Measurements from ENCODE around the gene MOGAT2.
"Not testable (repeated sequence)": the region's sequence is repeated elsewhere in the genome, so short reads cannot be mapped to it uniquely, and the experiment has no call there.

Gene MOGAT2

DNA sequence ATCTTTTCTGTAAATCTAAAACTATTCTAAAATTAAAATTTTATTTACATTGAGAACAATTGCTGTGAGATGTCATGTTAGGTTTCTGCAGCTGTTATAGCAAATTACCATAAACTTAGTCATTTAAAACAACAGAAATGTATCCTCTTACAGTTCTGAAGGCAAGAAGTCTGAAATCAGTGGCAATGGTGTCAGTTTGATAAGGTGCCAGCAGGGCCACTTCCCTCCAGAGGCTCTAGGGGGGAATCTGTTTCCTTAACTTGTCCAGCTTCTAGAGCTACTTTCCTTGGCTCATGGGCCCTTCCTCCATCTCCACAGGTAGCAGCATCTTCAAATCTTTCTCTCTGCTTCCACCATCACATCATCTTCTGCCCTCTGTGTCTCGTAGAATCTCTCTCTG is 23.0 kb downstream of the MOGAT2 start:
- in situ Hi-C loops (cut with HindIII; ENCODE audit: low sequenced_read_pairs): no loop called here
- TF ChIP-seq, protein P1, sequence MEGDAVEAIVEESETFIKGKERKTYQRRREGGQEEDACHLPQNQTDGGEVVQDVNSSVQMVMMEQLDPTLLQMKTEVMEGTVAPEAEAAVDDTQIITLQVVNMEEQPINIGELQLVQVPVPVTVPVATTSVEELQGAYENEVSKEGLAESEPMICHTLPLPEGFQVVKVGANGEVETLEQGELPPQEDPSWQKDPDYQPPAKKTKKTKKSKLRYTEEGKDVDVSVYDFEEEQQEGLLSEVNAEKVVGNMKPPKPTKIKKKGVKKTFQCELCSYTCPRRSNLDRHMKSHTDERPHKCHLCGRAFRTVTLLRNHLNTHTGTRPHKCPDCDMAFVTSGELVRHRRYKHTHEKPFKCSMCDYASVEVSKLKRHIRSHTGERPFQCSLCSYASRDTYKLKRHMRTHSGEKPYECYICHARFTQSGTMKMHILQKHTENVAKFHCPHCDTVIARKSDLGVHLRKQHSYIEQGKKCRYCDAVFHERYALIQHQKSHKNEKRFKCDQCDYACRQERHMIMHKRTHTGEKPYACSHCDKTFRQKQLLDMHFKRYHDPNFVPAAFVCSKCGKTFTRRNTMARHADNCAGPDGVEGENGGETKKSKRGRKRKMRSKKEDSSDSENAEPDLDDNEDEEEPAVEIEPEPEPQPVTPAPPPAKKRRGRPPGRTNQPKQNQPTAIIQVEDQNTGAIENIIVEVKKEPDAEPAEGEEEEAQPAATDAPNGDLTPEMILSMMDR (IDR thresholded peaks at IDR 0.05; ENCODE audit: low read depth, low read length, missing control alignments): no peak
- no peak for DNase-seq (ENCODE audit: low read depth)
- no peak overlapping the region for H3K4me3 ChIP-seq (ENCODE audit: low read depth, low read length)

DNA sequence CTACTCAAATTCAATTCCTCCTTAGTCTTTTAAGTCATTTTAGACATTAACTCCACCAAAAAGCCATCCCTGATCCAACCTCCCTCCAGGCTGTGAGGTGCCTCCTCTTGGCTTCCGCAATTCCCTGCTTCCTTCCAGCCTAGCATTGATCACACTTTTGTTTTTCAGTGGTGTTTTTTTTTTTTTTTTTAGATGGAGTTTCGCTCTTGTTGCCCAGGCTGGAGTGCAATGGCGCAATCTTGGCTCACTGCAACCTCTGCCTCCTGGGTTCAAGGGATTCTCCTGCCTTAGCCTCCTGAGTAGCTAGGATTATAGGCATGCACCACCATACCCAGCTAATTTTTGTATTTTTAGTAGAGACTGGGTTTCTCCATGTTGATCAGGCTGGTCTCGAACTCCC is 25.5 kb downstream of the MOGAT2 start:
- in situ Hi-C loops (cut with HindIII; ENCODE audit: low sequenced_read_pairs); H3K4me3 ChIP-seq (ENCODE audit: low read depth, low read length); DNase-seq (ENCODE audit: low read depth): not testable (repeated sequence)

DNA sequence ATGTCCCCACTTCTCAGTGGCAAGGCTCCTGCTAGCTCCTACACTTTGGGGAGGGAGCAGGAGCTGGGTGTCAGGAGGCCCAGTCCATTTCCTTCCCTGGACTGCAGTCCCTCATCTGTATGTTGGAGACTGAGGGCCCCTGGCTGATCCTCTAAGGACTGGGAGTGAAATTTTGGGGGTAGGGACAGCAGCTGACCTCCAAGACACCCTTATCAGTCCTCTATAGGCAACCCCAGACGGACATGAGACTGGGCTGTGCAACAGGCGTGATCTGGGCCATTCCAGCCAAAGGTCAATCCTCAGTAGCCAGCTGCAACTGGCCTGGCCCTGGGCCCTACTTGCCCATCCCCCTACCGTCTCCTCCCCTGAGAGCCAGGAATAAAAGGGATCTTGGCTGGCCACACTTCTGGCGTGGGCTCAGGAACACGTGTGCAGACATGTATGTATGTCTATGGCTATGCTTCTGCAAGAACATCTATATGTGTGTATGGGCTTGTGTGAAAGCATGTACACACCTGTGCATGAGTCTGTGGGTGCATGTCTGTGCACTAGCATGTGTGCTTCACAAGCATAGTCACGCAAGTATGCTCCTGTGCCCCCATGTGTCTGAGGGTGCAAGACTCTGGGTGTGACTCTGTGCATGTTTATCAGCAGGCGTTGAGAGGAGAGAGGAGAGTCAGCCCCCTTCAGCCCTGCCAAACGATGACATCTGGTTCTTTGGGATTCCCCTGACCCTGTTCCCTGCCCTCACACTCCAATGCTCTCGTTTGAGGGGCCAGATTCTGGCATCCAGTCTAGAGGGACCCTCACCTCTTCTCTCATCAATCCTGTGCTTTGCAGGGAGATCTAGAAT is 26.3 kb downstream of the MOGAT2 start:
- no peak overlapping the region for H3K4me3 ChIP-seq (ENCODE audit: low read depth, low read length)
- TF ChIP-seq, protein P1 (IDR thresholded peaks at IDR 0.05; ENCODE audit: low read depth, low read length, missing control alignments): no peak
- in situ Hi-C loops (cut with HindIII; ENCODE audit: low sequenced_read_pairs): no loop called here
- no peak for DNase-seq (ENCODE audit: low read depth)

DNA sequence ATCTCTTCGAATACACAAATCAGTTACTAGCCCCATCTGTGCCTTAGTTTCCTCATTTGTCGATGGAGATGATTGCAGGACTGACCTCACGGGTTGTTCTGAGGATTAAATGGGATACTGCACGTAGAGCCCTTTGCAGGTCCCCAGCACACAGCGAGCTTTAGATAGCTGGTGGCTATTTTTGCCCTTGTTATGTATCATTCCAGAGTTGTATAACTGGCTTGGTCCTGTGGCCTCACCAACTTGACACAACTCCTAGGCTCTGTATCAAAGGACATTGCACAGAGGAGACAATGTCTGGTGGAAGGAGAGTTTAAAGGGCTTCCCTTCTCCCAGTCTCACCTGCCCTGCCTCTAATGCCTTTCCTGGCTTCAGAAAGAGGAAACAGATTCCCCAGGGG is 28.2 kb downstream of the MOGAT2 start:
- no peak for DNase-seq (ENCODE audit: low read depth)
- no peak overlapping the region for H3K4me3 ChIP-seq (ENCODE audit: low read depth, low read length)
- in situ Hi-C loops (cut with HindIII; ENCODE audit: low sequenced_read_pairs): no loop called here
- TF ChIP-seq, protein P1 (IDR thresholded peaks at IDR 0.05; ENCODE audit: low read depth, low read length, missing control alignments): no peak

DNA sequence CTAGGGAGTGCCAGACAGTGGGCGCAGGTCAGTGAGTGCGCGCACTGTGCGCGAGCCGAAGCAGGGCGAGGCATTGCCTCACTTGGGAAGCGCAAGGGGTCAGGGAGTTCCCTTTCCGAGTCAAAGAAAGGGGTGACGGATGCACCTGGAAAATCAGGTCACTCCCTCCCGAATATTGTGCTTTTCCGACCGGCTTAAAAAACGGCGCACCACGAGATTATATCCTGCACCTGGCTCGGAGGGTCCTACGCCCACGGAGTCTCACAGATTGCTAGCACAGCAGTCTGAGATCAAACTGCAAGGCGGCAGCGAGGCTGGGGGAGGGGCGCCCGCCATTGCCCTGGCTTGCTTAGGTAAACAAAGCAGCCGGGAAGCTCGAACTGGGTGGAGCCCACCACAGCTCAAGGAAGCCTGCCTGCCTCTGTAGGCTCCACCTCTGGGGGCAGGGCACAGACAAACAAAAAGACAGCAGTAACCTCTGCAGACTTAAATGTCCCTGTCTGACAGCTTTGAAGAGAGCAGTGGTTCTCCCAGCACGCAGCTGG is 31.2 kb downstream of the MOGAT2 start:
- in situ Hi-C loops (cut with HindIII; ENCODE audit: low sequenced_read_pairs); H3K4me3 ChIP-seq (ENCODE audit: low read depth, low read length); DNase-seq (ENCODE audit: low read depth): not testable (repeated sequence)

DNA sequence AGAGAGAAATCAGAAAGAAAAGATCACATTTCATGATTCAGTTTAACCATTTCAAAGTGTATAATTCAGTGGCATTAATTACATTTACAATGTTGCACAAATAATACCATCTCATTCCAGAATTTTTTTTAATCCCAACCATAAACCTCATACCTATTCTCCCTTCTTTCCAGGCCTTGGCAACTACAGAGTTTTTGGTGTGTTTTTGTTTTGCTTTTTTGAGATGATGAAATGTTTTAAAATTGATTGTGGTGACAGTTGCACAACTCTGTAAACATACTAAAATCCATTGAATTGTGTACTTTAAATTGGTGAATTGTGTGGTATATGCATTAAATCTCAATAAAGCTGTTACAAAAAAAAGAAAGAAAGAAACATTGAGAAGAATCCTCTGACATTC is 37.3 kb downstream of the MOGAT2 start:
- H3K4me3 ChIP-seq (ENCODE audit: low read depth, low read length); DNase-seq (ENCODE audit: low read depth); in situ Hi-C loops (cut with HindIII; ENCODE audit: low sequenced_read_pairs): not testable (repeated sequence)

DNA sequence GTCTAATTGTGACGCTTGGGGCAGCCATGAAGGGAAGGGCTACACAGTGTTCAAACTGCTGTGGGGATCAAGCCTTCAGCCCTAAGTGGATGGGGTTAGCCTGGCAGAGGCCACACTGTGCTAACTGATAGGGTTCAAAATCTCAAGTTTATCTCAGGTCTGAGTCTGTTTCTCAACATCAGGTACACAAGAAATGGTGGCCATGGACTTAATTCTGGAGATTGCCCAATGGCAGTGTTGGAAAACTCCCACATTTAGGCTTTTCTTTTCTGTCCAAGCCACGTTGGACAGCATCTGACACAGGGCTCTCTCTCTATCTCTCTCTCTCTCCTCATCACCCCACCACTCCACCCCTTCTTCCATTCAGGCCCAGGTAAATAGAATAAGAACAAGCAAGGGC is 40.0 kb downstream of the MOGAT2 start:
- DNase-seq (ENCODE audit: low read depth): no peak
- in situ Hi-C loops (cut with HindIII; ENCODE audit: low sequenced_read_pairs): no loop called here
- no peak overlapping the region for H3K4me3 ChIP-seq (ENCODE audit: low read depth, low read length)
- TF ChIP-seq, protein P1 (IDR thresholded peaks at IDR 0.05; ENCODE audit: low read depth, low read length, missing control alignments): no peak

DNA sequence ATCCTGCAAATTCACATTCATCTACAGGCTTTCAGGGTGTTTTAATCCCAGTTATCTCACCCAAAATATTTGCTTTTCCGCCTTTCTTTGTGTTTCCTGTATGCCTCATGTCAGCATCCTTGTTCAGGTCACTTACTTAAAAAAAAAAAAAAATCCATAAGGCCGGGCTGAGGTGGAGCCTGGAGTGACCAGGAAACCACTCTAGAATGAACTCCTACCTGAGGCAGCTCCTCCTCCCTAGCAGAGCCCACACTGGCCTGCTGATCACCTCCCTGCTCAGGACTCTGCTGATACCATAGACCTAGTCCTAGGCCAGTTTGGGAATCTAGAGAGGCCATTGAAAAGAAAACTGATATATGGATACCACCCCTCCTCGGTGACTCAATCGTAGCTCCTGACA is 42.2 kb downstream of the MOGAT2 start:
- H3K4me3 ChIP-seq (ENCODE audit: low read depth, low read length): no peak overlapping the region
- in situ Hi-C loops (cut with HindIII; ENCODE audit: low sequenced_read_pairs): no loop called here
- DNase-seq (ENCODE audit: low read depth): no peak
- TF ChIP-seq, protein P1 (IDR thresholded peaks at IDR 0.05; ENCODE audit: low read depth, low read length, missing control alignments): no peak

Measured in astrocyte of the cerebellum (primary cell).